GM19438 (cell line): ENCODE measurements around the gene DPYD.

ENCODE experiments used
- ATAC-seq: cut with Tn5 transposase; IDR thresholded peaks from one replicate; pipeline ENCODE4 v1.9.1; 2021; ENCODE audit warnings: low read depth; ENCODE audit not compliant: unreplicated experiment

DPYD gene

DNA sequence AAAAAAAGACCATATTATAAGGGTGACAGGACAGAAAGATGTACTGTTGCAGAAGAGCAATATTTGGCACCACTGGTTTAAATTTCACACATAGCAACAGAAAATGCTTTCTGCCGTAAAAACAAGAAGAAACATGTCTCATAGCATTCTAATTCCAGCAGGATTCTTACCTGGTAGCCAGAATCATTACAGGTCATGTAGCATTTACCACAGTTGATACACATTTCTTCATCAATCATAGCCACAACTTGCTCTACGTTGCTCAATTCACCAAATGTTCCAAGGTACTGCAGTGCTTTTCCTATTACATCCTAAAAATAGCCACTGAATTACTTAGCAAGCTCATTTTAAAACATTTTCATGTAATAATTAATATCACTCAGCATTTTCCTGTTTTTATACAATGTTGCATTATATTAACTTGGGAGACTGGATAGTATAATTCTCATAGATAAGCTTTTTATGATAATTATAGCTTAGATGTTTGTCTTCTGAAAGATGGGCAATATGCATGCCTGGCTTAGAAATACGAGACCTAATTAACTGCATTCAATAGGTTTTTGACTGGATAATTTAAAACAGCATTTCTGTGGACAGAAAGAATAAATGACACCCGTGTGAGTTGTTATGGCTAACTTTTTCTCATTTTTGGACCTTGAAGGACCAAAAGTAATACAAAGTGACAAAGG, 838.5 kb downstream of the DPYD start:
- no peak for ATAC-seq

DNA sequence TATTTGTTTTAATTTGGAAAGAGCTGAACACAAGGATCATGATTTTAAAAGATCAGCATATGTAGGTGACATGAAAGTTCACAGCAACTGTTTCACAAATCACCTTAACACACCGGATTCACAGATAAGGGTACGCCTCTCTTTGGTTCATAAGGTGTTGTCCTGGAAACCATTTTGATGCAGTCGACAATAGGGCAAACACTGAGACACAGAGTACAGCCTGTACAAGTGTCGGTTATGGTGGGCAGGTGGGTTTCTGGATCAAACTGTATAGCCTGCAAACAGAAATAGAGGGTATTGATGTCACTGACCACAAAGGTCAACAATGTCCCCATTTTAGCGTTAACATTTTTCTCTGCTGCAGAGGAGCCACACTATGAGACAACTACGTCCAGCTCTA, 842.0 kb downstream of the DPYD start:
- no peak for ATAC-seq

DNA sequence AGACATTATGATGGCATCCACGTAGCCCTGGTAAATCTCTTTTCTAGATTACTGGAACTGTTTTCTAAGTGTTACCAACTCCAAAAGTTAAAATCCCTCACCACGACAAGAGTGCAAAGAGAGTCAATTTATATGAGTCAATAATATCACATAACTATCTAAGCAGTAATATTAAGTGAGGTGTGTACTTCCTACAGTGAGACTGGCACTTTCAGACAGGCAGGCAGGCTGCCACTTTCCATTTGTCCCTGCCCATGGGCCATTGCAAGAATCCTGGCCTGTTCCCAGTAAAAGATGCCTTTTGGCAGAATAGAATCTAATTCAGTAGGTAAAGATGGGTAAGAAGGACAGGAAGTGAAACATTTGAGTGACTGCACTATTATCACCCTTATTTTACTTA, 843.6 kb downstream of the DPYD start:
- no peak for ATAC-seq

DNA sequence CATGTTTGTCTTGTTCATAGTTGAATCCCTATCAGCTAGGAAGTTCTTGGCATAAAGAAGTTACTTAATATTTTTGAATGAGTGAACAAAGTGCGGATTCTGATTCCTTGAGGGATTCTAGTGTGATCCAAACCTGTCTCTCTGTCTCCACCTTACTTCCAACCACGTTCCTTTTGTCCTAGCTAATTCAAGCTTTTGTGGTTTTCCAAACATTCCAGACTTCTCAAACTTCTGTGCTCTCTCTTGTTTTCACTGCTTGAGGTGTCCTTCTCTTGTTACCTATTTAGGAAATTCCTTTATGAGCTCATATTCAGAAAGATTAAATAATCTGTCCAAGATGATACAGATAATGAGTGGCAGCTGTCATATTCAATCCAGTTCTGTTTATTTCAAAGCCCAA, 846.1 kb downstream of the DPYD start:
- ATAC-seq, result no peak

DNA sequence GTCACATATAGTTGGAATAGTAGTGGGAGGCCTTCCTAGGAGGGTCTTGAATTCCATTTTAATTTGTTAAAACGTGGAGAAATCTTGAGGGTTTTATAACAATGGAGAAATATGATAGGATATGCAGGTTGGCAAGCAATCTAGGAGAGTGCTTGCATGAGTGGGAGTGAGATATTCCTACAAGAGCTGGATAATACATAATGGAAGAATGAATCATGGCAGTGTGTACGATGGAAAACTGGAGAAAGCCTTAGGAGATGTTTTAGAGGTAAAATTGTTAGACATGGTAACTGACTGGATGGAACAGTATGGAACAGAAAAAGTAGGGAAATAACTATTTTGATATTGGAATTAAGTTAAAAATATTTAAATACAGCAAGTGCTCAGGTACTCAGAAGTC, 846.9 kb downstream of the DPYD start:
- ATAC-seq, result no peak

DNA sequence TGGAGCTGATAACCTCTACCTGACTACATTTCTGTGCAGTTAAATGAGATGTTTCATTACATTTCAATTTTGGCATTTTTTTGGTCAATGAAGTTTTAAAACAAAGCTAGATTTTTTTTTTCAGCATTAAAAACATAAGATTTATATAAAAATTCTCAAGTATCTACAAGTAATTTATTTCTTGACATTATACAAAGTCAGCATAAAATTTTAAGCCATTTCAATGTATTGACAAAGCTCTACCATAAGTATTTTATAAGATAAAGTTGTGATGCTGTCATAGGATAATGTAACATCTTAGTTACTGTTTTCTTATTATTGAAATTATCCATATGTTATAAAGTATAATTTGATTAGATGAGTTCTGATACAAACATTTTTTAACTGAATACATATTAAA, 847.7 kb downstream of the DPYD start:
- no peak for ATAC-seq

DNA sequence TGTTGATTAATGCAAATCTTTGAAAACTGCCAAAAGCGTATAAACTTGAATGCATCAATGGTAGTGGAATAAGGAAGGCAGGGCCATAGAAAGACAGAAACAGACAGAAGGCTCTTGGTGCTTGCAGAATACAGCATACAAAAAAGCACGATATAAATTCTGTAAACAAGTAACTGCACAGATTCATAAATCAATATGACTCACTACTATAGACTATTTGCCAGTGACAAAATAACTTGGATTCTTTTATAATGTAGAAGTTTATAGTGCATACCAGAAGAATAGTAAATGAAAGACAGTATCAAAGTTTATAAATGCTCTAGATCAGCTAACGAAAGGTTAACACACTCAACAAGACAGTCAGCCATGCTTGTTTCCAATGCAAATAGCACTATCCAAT, 849.7 kb downstream of the DPYD start:
- ATAC-seq, result no peak

DNA sequence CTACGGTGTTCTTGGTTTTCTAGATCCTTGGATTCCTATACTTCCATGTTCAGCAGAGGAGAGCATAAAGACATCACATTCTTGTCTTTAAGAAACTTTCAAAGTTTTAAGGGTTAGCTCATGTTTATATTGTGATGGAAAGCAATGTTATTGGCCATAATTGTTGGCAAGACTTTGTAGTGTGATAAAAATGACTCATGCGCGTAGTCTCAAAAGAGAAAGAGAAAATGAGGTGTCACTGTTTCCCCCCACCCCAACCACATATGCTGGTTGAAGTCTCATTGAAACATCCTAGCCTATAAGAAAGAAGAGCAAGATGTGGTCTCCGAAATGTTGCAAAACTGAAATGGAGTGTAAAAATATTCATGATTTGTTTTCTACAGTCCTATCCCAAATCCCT, 850.5 kb downstream of the DPYD start:
- no peak for ATAC-seq

DNA sequence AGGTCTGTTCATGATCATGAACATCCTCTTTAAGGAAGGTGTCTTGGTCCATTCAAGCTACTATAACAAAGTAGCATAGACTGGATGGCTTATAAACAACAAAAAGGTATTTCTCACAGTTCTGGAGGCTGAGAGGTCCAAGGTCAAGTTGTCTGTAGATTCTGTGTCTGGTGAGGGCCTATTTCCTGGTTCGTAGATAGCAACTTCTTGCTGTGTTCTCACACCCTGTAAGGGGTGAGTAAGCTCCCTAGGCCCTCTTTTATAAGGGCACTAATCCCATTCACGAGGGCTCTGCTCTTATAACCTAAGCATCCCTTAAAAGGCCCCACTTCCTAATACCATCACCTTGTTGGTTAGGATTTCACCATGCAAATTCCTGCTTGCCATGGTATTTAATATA, 851.5 kb downstream of the DPYD start:
- ATAC-seq, result no peak

DNA sequence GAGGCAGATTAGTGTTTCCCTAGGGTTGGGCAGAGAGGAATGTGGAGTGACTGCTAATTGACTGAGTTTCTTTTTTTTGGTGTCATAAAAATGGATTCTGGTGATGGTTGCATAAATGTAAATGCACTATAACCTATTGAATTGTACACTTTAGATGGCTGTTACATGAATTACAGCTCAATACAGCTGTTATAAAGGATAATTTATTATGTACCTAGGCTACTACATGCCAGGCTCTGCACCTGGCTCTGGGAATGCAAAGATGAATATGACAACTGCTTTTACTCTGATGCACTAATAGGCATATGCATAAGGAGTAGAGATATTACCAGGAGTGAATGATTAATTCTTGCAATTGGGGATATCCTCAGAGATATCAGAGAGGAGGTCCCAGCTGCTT, 854.0 kb downstream of the DPYD start:
- ATAC-seq, result no peak

DNA sequence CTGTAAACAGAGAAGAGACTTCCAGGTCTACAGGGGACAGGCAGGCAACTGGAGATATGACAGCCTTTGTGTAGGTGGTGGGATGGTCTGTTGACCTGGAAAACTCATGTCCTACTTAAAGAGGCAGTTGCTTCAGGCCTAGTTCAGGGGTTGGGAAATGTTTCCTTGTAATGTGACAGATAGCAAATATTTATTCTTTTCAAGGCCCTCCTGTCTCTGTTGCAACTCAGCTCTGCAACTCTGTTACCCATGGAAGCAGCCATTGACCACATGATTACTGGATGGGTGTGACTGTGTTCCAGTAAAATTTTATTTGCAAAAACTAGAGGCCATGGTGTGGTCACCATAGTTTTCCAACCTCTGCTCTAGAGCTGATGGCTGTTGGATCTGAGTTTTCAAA, 857.3 kb downstream of the DPYD start:
- ATAC-seq, result no peak

DNA sequence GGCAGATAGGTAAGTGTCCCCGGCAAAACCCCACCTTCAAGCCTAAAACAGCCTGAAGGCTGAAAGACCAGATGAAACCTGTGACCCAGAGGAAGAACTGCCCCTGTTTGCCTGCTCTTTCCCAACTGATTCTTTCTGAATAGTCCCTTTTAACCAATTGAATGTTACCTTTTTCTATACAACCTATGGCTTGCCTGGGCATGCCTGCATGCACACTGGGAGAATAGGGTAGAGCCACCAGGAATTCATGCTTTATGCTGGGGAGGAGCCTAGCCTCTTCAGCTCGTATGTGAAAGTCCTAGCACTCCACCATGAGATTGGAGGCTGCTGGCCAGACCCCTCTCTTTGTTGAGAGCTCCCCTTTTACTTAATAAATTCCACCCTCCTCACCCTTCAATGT, 859.2 kb downstream of the DPYD start:
- no peak for ATAC-seq

DNA sequence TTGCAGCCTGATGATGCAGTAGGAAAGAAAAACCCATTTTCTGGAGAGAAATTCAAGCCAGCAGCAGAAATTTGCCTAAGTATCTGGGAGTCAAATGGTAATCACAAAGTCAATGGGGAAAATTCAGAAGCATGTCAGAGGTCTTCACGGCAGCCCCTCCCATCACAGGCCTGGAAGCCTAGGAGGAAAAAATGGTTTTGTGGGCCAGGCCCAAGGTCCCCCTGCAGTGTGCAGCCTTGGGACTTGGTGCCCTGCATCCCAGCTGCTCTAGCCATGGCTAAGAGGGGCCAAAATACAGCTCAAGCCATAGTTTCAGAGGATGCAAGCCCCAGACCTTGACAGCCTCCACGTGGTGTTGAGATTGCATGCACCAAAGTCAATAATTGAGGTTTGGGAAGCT, 864.4 kb downstream of the DPYD start:
- no peak for ATAC-seq

DNA sequence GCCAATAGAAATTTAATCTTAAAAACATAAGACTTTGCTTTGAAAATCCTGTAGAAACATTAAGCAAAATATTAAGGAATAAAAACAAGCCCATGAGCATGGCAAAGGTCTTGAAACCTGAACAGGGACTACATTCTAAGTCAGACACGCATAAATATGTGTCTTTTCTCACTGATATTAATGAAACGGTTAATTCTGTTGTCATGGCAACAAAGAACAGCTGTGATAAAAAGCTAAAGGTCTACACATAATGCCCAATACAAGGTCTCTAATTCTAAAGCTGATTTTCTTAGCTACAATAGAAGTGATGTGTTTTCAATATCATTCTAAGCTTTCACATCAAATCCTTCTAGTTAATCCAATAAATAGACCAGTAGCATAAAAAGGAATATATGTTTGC, 867.6 kb downstream of the DPYD start:
- ATAC-seq, result no peak

DNA sequence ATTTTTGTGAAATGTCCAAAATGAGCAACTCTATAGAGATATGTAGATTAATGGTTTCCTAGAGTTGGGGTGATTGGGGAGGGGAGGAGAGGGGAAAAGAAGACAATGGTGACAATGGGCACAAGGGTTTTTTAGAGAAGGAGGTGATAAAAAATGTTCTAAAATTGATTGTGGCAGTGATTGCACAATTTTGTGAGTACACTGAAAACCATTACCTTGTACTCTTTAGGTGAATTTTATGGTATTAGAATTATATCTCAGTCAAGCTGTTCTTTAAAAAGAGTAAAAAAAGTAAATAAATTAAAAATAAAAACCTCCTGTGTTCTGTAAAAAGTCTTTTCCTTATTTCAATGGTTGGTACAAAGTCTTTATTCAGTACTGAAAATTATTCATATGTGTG, 869.0 kb downstream of the DPYD start:
- no peak for ATAC-seq

DNA sequence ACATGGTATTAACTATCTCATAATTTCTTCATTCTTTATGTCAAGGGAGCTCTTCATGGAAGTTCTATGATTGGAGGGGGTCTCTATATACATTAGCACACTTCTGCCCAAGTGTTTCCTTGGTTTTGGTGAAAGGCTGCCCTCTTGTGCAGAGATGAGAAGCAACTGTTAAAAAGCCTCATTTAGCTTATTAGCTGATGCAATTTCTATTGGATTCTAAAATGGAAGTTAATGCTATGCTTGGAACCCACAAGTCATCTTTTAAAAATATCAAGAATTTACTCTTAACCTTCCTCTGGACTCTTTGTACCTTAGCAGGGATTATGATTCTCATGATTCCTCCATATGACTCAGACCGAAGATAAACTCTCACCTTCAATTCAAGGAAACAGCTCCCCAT, 870.3 kb downstream of the DPYD start:
- no peak for ATAC-seq

DNA sequence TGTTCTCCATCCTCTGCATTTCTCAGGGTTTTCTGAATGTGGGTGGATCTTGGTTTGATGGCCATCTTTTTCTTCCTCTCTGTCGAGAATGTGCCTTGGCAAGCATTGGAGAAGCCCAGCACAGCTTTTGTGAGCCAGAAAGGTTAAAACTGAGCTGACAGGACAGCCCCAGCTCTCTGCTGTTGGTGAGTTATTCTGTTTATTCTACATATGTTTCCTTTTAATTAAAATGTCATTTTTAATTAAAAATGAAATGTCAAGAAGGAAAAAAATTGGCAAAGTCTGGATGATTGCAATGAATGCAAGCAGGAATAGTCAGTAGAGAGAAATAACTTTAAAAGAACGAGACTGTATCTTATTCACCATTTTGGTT, 873.4 kb downstream of the DPYD start:
- no peak for ATAC-seq

DNA sequence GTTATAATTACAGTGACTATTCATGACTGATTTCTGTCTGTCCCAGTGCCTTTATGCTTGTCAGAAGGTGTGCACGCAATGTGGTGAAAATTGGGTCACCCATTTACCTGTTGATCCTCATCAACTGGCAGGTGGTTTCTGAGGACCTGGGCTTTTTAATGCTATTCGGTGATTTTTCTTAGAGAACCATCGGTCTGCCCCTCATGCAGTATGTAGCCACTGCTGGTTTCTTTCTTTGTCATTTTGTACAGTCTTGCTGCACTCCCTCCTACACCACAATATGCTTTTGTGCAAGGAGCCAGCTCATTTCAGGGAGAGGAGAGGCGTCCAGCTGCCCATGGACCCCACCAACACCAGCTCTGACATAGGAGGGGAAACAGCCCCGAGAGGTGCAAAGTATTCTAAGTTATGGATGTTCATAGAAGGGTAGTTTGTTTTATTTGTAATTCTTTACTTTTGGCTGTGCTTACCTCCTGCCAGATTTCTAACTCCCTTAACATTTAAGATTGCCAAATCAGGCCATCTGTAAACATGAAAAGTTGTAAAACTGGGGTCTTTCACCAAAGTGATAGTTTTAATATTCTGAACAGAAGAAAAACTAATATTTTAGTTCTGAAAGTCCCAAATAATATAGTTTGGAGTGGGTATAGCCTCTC, 873.9 kb downstream of the DPYD start:
- ATAC-seq, result no peak

DNA sequence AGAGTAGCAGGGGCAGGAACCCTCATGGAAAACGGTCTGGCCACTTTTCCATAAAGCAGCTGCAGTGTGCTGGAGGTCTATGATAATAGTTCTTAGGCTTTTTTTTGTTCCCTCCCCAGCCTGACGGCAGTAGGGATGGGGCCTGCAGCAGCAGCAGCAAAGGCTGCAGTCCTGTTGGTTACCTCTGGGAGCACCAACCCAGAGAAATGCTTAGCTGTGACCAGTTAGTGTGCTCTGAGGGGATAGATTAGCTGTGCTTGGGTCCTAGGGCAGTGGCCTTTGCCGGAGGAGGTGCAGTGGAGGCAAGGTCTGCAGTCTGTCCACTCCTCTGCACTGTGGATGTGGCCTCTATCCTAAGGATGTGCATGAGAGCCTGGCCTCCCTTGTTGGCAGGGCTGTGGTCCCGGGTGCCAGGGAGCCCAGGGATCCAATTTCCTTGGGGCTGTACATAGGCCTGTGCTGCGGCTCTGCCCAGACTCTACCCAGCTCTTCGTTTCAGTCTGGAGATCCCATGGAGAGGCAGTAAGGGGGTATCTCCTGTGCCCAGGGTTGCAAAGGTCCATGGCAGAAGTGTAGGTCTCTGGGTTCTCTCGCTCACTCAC, 876.6 kb downstream of the DPYD start:
- ATAC-seq, result no peak

DNA sequence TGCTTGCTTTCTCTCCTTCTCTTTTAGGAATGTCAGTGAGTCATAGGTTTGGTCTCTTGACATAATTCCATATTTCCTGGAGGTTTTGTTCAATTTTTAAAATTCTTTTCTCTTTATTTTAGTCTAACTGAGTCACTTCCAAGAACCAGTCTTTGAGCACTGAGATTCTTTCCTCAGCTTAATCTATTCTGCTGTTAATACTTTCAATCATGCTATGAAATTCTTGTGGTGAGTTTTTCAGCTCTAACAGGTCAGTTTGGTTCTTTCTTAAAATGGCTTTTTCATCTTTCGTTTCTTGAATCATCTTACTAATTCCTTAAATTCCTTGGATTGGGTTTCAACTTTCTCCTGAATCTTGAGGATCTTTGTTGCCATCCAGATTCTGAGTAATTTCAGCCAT, 878.3 kb downstream of the DPYD start:
- no peak for ATAC-seq

DNA sequence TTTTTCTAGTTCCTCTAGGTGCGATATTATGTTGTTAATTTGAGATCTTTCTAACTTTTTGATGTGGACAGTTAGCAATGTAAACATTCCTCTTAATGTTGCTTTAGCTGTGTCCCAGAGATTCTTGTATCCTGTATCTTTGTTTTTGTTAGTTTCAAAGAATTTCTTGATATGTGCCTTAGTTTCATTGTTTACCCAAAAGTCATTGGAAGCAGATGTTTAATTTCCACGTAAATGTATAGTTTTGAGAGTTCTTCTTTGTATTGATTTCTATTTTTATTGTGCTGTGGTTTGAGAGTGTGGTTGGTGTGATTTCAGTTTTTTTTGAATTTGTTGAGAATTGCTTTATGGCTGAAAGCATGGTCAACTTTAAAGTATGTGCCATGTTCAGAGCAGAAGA, 879.8 kb downstream of the DPYD start:
- no peak for ATAC-seq

DNA sequence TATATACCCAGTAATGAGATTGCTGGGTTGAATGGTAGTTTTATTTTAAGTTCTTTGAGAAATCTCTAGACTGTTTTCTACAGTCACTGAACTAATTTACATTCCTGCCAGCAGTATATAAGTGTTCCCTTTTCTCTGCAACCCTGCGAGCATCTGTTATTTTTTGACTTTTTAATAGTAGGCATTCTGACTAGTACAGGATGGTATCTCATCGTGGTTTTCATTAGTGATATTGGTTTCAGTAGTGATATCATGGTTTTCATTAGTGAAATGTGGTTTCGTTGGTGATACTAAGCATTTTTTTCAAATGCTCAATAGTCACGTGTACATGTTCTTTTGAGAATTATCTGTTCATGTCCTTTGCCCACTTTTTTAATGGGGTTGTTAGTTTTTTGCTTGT, 882.4 kb downstream of the DPYD start:
- ATAC-seq, result no peak
